GM15510 (cell line): Measurements from ENCODE around the gene ZNF772.

Experiments
- POLR2A ChIP-seq: IDR thresholded peaks from 3 replicates; pipeline ENCODE4 v1.6.1; 2011; ENCODE audit warnings: borderline replicate concordance; ENCODE audit not compliant: insufficient read length; ENCODE audit errors: extremely low read depth

Gene ZNF772

GRCh38 chr19:57436417-57436816, 40.9 kb downstream of the ZNF772 start:
- TF ChIP-seq POLR2A, result no peak

- TF ChIP-seq POLR2A, result peak; percentile 62
Measured at GRCh38 chr19:57435062-57435978, 42.0 kb downstream of the ZNF772 start, which contains the start of gene ZNF749. Gene ZNF749 (plus strand): TSS chr19:57435325. CDS start chr19:57435579, 254 bp downstream.

- no peak for TF ChIP-seq POLR2A
Measured at GRCh38 chr19:57434386-57435061, 42.8 kb downstream of the ZNF772 start.

GRCh38 chr19:57421037-57421436, 56.3 kb downstream of the ZNF772 start:
- no peak for TF ChIP-seq POLR2A

GRCh38 chr19:57419439-57419838, 57.9 kb downstream of the ZNF772 start:
- TF ChIP-seq POLR2A, result no peak
